ENCODE data around the gene TAAR8. TPM values are rescaled to one million over a fixed set of nuclear protein-coding genes. Genes with fewer than 3 reads are reported as not detected.
"Not testable (repeated sequence)": the region's sequence is repeated elsewhere in the genome, so short reads cannot be mapped to it uniquely, and the experiment has no call there.

Gene TAAR8
- total RNA-seq, 1 donor from 2014 or later: not detected

DNA sequence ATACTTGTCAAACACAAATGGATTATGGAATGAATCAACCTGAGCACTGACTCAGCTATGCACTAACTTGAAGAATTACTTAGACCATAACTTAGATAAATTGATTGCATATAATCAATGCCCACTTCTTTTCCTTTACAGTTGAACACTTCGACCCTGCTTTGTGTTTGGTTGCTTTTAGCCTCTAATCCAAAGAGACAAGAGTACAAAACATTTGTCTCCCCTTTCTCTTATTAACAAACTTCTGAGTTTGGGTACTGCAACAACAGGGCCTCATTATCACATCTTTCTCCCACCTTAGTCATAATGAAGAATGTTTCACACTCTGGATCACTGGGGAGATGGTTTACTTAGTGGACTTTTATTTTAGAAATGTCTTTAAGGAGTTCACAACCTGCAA lies 15.1 kb downstream of the TAAR8 start:
- DNase-seq (ENCODE audit: low spot score): no peak
- H3K27me3 Mint-ChIP-seq (ENCODE audit: low read depth): peaks cover 18% of the 10 kb centered on the region
- intact Hi-C loops (cut with micrococcal nuclease): no loop called here
- no peak overlapping the region for H3K4me3 Mint-ChIP-seq (ENCODE audit: low read depth)
- H3K27ac Mint-ChIP-seq: no peak overlapping the region
- H3K9me3 Mint-ChIP-seq: no peaks in the 10 kb centered on the region
- no peaks in the 10 kb centered on the region for H3K4me1 Mint-ChIP-seq (ENCODE audit: low read depth)
- H3K36me3 Mint-ChIP-seq (ENCODE audit: low read depth): no peaks in the 10 kb centered on the region

DNA sequence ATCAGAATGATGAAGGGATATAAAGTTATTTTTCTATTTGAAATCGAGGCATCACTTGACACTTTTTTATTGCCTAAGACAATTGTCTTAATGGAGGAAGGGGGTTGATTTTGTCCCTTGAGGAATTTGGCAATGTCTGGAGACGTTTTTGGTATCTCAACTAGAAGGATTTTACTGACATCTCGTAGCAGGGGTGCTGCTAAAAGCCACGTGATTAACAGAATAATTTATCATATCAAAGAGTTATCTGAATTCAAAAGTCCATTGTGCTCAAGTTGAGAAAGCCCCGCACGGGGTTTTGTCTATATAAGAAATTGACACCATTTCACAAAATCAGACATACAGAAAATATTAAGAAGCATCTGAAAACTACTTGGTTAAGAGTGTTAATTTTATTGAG lies 16.1 kb downstream of the TAAR8 start:
- intact Hi-C loops (cut with micrococcal nuclease): no loop called here
- H3K9me3 Mint-ChIP-seq: no peaks in the 10 kb centered on the region

DNA sequence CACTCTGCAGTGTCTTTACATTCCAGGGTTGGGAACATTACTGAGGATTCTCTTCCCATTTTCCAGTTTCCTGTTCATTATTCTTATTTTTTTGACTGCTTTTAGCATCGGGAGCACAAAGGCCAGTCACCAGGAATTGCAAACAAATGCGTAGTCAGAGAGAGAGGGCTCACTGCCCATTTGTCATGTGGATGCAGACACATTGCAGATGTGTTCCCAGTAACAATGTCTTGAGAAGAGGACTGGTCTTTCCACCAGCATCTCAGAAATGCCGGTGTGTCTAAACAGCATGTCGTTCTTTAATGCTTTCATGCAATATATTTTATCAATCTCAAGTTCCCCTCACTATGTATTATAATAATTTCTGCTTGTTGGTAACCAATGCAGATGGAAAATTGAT lies 16.7 kb downstream of the TAAR8 start:
- no peaks in the 10 kb centered on the region for H3K36me3 Mint-ChIP-seq (ENCODE audit: low read depth)
- H3K4me3 Mint-ChIP-seq (ENCODE audit: low read depth): no peak overlapping the region
- intact Hi-C loops (cut with micrococcal nuclease): no loop called here
- no peaks in the 10 kb centered on the region for H3K4me1 Mint-ChIP-seq (ENCODE audit: low read depth)
- no peak for DNase-seq (ENCODE audit: low spot score)
- H3K27ac Mint-ChIP-seq: no peak overlapping the region
- no peaks in the 10 kb centered on the region for H3K9me3 Mint-ChIP-seq
- H3K27me3 Mint-ChIP-seq (ENCODE audit: low read depth): peaks cover 20% of the 10 kb centered on the region

More for the DNA sequence above, 16.1 kb downstream of the TAAR8 start:
- H3K27me3 Mint-ChIP-seq (ENCODE audit: low read depth): peaks cover 17% of the 10 kb centered on the region
- no peaks in the 10 kb centered on the region for H3K36me3 Mint-ChIP-seq (ENCODE audit: low read depth)
- no peaks in the 10 kb centered on the region for H3K4me1 Mint-ChIP-seq (ENCODE audit: low read depth)
- no peak overlapping the region for H3K27ac Mint-ChIP-seq
- H3K4me3 Mint-ChIP-seq (ENCODE audit: low read depth): no peak overlapping the region
- no peak for DNase-seq (ENCODE audit: low spot score)

DNA sequence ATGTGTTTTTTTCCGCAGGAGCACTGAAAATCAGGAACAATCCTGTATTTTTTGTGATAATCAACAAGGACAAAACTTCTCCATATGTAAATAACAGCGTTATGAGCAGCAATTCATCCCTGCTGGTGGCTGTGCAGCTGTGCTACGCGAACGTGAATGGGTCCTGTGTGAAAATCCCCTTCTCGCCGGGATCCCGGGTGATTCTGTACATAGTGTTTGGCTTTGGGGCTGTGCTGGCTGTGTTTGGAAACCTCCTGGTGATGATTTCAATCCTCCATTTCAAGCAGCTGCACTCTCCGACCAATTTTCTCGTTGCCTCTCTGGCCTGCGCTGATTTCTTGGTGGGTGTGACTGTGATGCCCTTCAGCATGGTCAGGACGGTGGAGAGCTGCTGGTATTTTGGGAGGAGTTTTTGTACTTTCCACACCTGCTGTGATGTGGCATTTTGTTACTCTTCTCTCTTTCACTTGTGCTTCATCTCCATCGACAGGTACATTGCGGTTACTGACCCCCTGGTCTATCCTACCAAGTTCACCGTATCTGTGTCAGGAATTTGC lies 17.8 kb downstream of the TAAR8 start, which contains the start of gene TAAR6:
Gene TAAR6, plus strand, starts transcription at position 102 of the 557 bp plus-strand sequence. Its CDS starts 0 bp downstream, at position 102.
- intact Hi-C loops (cut with micrococcal nuclease): no loop called here
- DNase-seq (ENCODE audit: low spot score): no peak
- H3K27ac Mint-ChIP-seq: no peak within 1 kb of the TSS
- no peaks in the 10 kb centered on the region for H3K4me1 Mint-ChIP-seq (ENCODE audit: low read depth)
- H3K9me3 Mint-ChIP-seq: no peaks in the 10 kb centered on the region
- peaks cover 23% of the 10 kb centered on the region for H3K27me3 Mint-ChIP-seq (ENCODE audit: low read depth)
- no peak within 1 kb of the TSS for H3K4me3 Mint-ChIP-seq (ENCODE audit: low read depth)
- H3K36me3 Mint-ChIP-seq (ENCODE audit: low read depth): no peaks in the 10 kb centered on the region

DNA sequence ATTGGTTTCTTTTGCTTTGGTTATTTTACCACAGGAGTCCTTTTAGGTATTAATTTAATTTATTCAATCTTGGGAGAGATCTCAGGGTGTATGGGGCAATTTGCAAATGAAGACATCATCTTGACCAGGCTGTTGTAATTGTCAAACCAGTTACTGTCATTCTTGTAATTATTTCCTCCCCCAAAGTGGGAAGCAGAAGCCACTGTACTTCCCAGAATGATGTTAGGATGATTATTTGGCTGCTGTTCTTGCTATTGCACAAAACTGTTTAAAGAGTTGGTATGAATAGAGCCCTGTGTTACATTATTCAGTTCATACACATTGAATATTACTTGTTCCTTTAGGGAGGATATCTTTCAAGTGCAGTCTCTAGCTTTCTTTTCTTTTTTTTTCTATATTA lies 19.3 kb downstream of the TAAR8 start:
- no peaks in the 10 kb centered on the region for H3K4me1 Mint-ChIP-seq (ENCODE audit: low read depth)
- H3K4me3 Mint-ChIP-seq (ENCODE audit: low read depth): no peak overlapping the region
- DNase-seq (ENCODE audit: low spot score): no peak
- intact Hi-C loops (cut with micrococcal nuclease): no loop called here
- H3K27me3 Mint-ChIP-seq (ENCODE audit: low read depth): peaks cover 22% of the 10 kb centered on the region
- H3K9me3 Mint-ChIP-seq: no peaks in the 10 kb centered on the region
- no peak overlapping the region for H3K27ac Mint-ChIP-seq
- H3K36me3 Mint-ChIP-seq (ENCODE audit: low read depth): no peaks in the 10 kb centered on the region

DNA sequence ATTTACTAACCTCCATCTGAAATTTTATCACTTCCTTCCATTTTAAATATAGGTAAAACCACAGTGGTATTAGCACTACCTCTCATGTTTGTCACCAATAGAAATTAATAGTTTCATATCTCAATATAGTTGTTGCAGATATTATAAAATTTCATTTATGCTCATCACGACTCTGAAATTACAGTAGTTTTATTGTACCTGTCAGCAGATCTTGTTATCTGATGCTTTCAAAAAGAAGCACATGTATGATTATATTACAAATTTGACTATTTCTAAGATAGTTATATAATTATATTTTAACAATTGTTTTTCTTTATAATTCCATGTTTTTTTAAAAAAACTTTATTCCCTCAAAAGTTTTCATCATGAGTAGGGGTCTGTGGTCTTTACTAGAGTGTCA lies 32.2 kb downstream of the TAAR8 start:
- Mint-ChIP-seq H3K36me3 (ENCODE audit: low read depth) (no peaks in the 10 kb centered on the region), H3K4me3 (ENCODE audit: low read depth) (no peak overlapping the region), H3K27ac (no peak overlapping the region), H3K4me1 (ENCODE audit: low read depth) (no peaks in the 10 kb centered on the region), H3K9me3 (no peaks in the 10 kb centered on the region), H3K27me3 (ENCODE audit: low read depth) (peaks cover 7% of the 10 kb centered on the region)
- no peak for DNase-seq (ENCODE audit: low spot score)
- intact Hi-C loops (cut with micrococcal nuclease): no loop called here

DNA sequence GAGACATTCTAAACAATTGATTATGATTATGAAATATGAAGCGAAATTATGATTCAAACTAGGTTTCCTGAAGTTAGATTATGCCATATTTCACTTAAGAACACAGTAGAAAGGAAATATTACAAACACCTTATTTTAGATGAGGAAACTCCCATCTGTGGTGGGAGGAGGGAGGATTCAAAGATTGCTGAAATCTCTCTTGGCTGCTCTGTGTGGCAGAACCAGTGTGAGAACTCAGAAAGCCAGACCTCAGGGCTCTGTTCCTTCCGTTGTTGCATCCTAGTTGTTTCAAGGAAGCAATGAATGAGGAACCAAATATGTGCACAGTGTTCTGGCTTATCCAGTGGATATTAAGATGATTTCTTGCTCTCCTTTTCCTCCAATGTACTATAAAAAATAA lies 35.0 kb downstream of the TAAR8 start:
- Mint-ChIP-seq H3K4me1 (ENCODE audit: low read depth) (no peaks in the 10 kb centered on the region), H3K4me3 (ENCODE audit: low read depth) (no peak overlapping the region), H3K27me3 (ENCODE audit: low read depth) (peaks cover 11% of the 10 kb centered on the region), H3K9me3 (no peaks in the 10 kb centered on the region), H3K27ac (no peak overlapping the region), H3K36me3 (ENCODE audit: low read depth) (no peaks in the 10 kb centered on the region)
- DNase-seq (ENCODE audit: low spot score): no peak
- intact Hi-C loops (cut with micrococcal nuclease): no loop called here

DNA sequence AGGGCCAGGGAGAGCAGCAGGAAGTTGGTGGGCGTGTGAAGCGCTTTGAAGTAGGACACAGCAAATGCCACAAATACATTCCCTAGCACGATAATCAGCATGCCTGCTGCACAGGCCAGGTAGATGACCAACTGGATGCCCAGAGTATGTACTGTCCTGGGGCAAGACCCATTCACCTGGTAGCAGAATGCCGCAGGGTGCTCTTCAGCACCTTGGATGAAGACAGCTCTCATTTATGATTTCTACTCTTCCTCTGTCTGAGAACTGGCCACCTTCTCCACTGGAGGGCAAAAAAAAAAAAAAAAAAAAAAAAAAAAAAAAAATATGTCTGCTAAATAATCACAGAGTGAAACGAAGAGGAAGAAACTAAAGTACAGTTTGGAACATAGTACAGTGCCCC lies 37.0 kb downstream of the TAAR8 start, which contains the start of gene TAAR5:
Gene TAAR5, minus strand, starts transcription at position 288 of the 400 bp plus-strand sequence. Its CDS starts 55 bp downstream, at position 233.
- H3K4me3 Mint-ChIP-seq (ENCODE audit: low read depth): no peak within 1 kb of the TSS
- H3K9me3 Mint-ChIP-seq: no peaks in the 10 kb centered on the region
- H3K4me1 Mint-ChIP-seq (ENCODE audit: low read depth): no peaks in the 10 kb centered on the region
- no peak for DNase-seq (ENCODE audit: low spot score)
- no peaks in the 10 kb centered on the region for H3K36me3 Mint-ChIP-seq (ENCODE audit: low read depth)
- H3K27me3 Mint-ChIP-seq (ENCODE audit: low read depth): peaks cover 8% of the 10 kb centered on the region
- no peak within 1 kb of the TSS for H3K27ac Mint-ChIP-seq
- intact Hi-C loops (cut with micrococcal nuclease): no loop called here

DNA sequence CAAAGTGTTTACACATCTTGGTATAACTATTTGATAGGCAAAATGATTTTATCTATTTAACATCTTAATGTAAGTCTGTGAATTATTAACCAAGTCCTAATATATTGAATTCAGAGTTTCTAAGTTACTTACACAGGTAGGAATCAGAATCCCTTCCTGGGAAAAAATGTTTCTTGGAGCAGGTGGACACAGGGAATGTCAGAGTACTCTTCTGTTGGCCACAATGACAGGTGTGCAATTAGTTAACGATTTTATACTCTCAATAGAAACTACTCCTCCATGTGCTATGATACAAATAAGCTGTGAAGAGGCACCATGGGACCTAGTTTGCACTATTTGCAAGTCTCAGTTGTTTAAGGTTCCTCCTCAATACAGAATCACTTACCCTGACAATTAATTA lies 37.9 kb downstream of the TAAR8 start:
- DNase-seq (ENCODE audit: low spot score): no peak
- Mint-ChIP-seq H3K4me1 (ENCODE audit: low read depth) (no peaks in the 10 kb centered on the region), H3K27me3 (ENCODE audit: low read depth) (peaks cover 8% of the 10 kb centered on the region), H3K36me3 (ENCODE audit: low read depth) (no peaks in the 10 kb centered on the region), H3K27ac (no peak overlapping the region), H3K9me3 (no peaks in the 10 kb centered on the region), H3K4me3 (ENCODE audit: low read depth) (no peak overlapping the region)
- intact Hi-C loops (cut with micrococcal nuclease): no loop called here

DNA sequence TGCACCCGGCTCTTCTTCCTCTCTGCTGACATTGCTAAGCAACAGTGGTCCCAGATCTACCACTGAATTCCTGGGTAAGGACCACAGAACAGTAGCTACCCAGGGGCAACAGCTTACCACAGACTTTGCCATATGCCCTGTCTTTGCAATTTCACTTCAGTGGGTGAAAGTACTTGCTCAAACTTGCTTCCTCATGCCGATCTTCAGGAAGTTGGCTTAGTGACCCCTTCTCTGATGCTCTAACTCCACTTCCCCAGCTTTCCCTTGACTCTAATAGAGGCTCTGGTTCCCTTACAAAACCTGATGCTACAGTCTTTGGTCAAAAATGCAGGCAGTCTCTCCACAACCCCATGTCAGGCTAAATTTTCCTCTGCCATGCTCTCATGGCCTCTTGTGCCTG lies 40.4 kb downstream of the TAAR8 start:
- Mint-ChIP-seq H3K27me3 (ENCODE audit: low read depth) (peaks cover 10% of the 10 kb centered on the region), H3K36me3 (ENCODE audit: low read depth) (no peaks in the 10 kb centered on the region), H3K4me1 (ENCODE audit: low read depth) (no peaks in the 10 kb centered on the region), H3K27ac (no peak overlapping the region), H3K9me3 (no peaks in the 10 kb centered on the region), H3K4me3 (ENCODE audit: low read depth) (no peak overlapping the region)
- intact Hi-C loops (cut with micrococcal nuclease): no loop called here
- DNase-seq (ENCODE audit: low spot score): no peak

DNA sequence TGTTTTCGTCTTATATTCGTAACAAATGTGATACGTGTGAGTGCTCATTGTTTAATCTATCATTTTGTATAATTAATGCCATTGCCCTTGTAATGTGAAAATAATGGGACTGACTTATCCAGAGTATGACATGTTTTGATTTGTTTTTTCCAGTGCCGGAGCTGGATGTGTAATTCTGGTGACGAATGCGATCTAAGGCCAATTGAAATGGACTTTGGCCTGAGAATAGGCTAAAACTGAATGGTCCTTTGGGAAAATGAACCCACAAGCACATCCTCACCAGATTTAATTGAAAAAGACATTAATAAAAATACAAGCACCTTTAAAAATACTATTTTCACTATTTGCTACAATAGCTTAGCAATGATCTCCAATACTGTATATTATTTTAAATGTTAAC lies 43.7 kb downstream of the TAAR8 start:
- Mint-ChIP-seq H3K4me1 (ENCODE audit: low read depth) (no peaks in the 10 kb centered on the region), H3K9me3 (no peaks in the 10 kb centered on the region), H3K36me3 (ENCODE audit: low read depth) (no peaks in the 10 kb centered on the region), H3K27me3 (ENCODE audit: low read depth) (peaks cover 20% of the 10 kb centered on the region), H3K27ac (no peak overlapping the region), H3K4me3 (ENCODE audit: low read depth) (no peak overlapping the region)
- DNase-seq (ENCODE audit: low spot score): no peak
- intact Hi-C loops (cut with micrococcal nuclease): no loop called here

DNA sequence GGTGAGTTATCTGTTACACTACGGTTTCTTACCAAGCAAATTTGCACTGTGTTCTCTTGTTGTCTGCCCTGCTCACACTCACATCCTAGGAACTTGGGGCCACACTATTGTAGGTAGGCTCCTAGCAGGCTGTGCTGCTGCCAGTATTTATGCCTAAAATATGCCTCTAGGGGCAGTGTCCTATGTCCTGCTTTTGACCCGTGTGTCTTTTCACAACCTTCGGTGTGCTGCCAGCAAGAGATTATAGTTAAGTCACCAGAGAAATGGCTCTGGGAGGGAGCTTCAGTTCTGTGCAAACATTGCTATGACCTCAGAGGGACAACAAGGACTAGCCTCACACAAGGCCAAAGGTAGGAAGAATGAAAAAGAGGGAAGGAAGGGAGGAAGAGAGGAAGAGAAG lies 46.0 kb downstream of the TAAR8 start:
- no peaks in the 10 kb centered on the region for H3K4me1 Mint-ChIP-seq (ENCODE audit: low read depth)
- DNase-seq (ENCODE audit: low spot score): no peak
- peaks cover 14% of the 10 kb centered on the region for H3K27me3 Mint-ChIP-seq (ENCODE audit: low read depth)

DNA sequence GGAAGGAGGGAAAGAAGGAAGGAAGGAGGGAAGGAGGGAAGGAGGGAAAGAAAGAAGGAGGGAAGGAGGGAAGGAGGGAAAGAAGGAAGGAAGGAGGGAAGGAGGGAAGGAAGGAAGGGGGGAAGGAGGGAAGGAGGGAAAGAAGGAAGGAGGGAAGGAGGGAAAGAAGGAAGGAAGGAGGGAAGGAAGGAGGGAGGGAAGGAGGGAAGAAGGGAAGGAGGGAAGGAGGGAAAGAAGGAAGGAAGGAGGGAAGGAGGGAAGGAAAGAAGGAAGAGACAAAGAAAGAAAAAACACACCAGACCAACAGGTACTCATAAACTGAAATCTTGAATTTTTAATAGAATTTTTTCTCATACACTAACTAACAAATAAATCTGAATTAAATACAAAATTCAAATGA lies 48.4 kb downstream of the TAAR8 start:
- H3K4me1 Mint-ChIP-seq (ENCODE audit: low read depth); H3K9me3 Mint-ChIP-seq; H3K4me3 Mint-ChIP-seq (ENCODE audit: low read depth); intact Hi-C loops (cut with micrococcal nuclease); H3K27ac Mint-ChIP-seq; H3K36me3 Mint-ChIP-seq (ENCODE audit: low read depth); DNase-seq (ENCODE audit: low spot score): not testable (repeated sequence)
- H3K27me3 Mint-ChIP-seq (ENCODE audit: low read depth): peaks cover 11% of the 10 kb centered on the region

More for the DNA sequence above, 46.0 kb downstream of the TAAR8 start:
- Mint-ChIP-seq H3K36me3 (ENCODE audit: low read depth) (no peaks in the 10 kb centered on the region), H3K27ac (no peak overlapping the region), H3K4me3 (ENCODE audit: low read depth) (no peak overlapping the region), H3K9me3 (no peaks in the 10 kb centered on the region)
- intact Hi-C loops (cut with micrococcal nuclease): no loop called here
